ENCODE results near the gene DNAJC4.
A peak's percentile ranks its signal among the peaks of the same experiment; 100 is the strongest.

The DNAJC4 gene

GRCh38 chr11:64281957-64282770 lies 51.8 kb downstream of the DNAJC4 start:
- TF ChIP-seq, protein P1, sequence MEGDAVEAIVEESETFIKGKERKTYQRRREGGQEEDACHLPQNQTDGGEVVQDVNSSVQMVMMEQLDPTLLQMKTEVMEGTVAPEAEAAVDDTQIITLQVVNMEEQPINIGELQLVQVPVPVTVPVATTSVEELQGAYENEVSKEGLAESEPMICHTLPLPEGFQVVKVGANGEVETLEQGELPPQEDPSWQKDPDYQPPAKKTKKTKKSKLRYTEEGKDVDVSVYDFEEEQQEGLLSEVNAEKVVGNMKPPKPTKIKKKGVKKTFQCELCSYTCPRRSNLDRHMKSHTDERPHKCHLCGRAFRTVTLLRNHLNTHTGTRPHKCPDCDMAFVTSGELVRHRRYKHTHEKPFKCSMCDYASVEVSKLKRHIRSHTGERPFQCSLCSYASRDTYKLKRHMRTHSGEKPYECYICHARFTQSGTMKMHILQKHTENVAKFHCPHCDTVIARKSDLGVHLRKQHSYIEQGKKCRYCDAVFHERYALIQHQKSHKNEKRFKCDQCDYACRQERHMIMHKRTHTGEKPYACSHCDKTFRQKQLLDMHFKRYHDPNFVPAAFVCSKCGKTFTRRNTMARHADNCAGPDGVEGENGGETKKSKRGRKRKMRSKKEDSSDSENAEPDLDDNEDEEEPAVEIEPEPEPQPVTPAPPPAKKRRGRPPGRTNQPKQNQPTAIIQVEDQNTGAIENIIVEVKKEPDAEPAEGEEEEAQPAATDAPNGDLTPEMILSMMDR (IDR thresholded peaks at IDR 0.05; ENCODE audit: low read length), result no peak
- no peak for TF ChIP-seq EZH2 (IDR thresholded peaks at IDR 0.05; ENCODE audit: borderline replicate concordance, low read length)
- H3K79me2 ChIP-seq (ENCODE audit: insufficient read depth, low read length), result no peaks in the 10 kb centered on the region
- peaks cover 17% of the 10 kb centered on the region for H3K4me1 ChIP-seq (ENCODE audit: insufficient read depth, low read length, severe bottlenecking)

GRCh38 chr11:64283092-64283491 lies 52.7 kb downstream of the DNAJC4 start:
- H3K27me3 ChIP-seq (ENCODE audit: insufficient read depth, low read length), result no peaks in the 10 kb centered on the region
- 0 out of 2 replicates have a peak overlapping the region, but pooled peaks have one; percentile 98 for H3K4me2 ChIP-seq (ENCODE audit: low read length)
- no peak overlapping the region for H3K27ac ChIP-seq (ENCODE audit: low read depth, low read length, poor library complexity, severe bottlenecking)
- H3K36me3 ChIP-seq (ENCODE audit: insufficient read depth, low read length), result peaks cover 27% of the 10 kb centered on the region; the same call in 1 of the 2 replicates
- no peak overlapping the region for H3K4me3 ChIP-seq (ENCODE audit: low read depth, low read length, poor library complexity, severe bottlenecking)
- H4K20me1 ChIP-seq (ENCODE audit: insufficient read depth, low read length), result no peaks in the 10 kb centered on the region
- no peaks in the 10 kb centered on the region for H3K9me2 ChIP-seq (ENCODE audit: low read depth, low read length)
- no peaks in the 10 kb centered on the region for H3K79me2 ChIP-seq (ENCODE audit: insufficient read depth, low read length)
- no peaks in the 10 kb centered on the region for H3K9me3 ChIP-seq (ENCODE audit: low read length)
- H3K4me1 ChIP-seq (ENCODE audit: insufficient read depth, low read length, severe bottlenecking), result peaks cover 17% of the 10 kb centered on the region
- no peak for TF ChIP-seq EZH2 (IDR thresholded peaks at IDR 0.05; ENCODE audit: borderline replicate concordance, low read length)
- TF ChIP-seq, protein P1 (IDR thresholded peaks at IDR 0.05; ENCODE audit: low read length), result no peak
- no peak overlapping the region; the same call in 1 of the 2 replicates for H3K9ac ChIP-seq (ENCODE audit: low read length)
- no peaks in the 10 kb centered on the region for H3F3A ChIP-seq (ENCODE audit: insufficient read depth, low read length)
- H2AFZ ChIP-seq (ENCODE audit: low read length), result no peak overlapping the region

More at GRCh38 chr11:64281957-64282770, 51.8 kb downstream of the DNAJC4 start:
- H3K4me3 ChIP-seq (ENCODE audit: low read depth, low read length, poor library complexity, severe bottlenecking), result no peak overlapping the region
- H3K27me3 ChIP-seq (ENCODE audit: insufficient read depth, low read length), result no peaks in the 10 kb centered on the region
- H2AFZ ChIP-seq (ENCODE audit: low read length), result no peak overlapping the region
- peaks cover 28% of the 10 kb centered on the region; the same call in 1 of the 2 replicates for H3K36me3 ChIP-seq (ENCODE audit: insufficient read depth, low read length)
- H3K27ac ChIP-seq (ENCODE audit: low read depth, low read length, poor library complexity, severe bottlenecking), result no peak overlapping the region
- no peaks in the 10 kb centered on the region for H4K20me1 ChIP-seq (ENCODE audit: insufficient read depth, low read length)
- no peaks in the 10 kb centered on the region for H3K9me3 ChIP-seq (ENCODE audit: low read length)
- no peak overlapping the region for H3K9ac ChIP-seq (ENCODE audit: low read length)
- no peaks in the 10 kb centered on the region for H3F3A ChIP-seq (ENCODE audit: insufficient read depth, low read length)
- no peak overlapping the region for H3K4me2 ChIP-seq (ENCODE audit: low read length)
- no peaks in the 10 kb centered on the region for H3K9me2 ChIP-seq (ENCODE audit: low read depth, low read length)

Data from OCI-LY1 (cell line).